HUES6 (cell line): ENCODE results near the gene ARHGAP8.

Experiments
- H3K27ac ChIP-seq: 2 replicates; pipeline ENCODE4 v1.7.0; 2013; ENCODE audit warnings: low read depth, mild to moderate bottlenecking, low read length, inconsistent platforms
- H3K27me3 ChIP-seq: 2 replicates; pipeline ENCODE4 v1.6.1; 2013; ENCODE audit warnings: low read length; ENCODE audit not compliant: control insufficient read depth, insufficient read depth
- H3K36me3 ChIP-seq: 2 replicates; pipeline ENCODE4 v1.6.1; 2013; ENCODE audit warnings: low read length; ENCODE audit not compliant: control insufficient read depth, insufficient read depth
- H3K4me1 ChIP-seq: 2 replicates; pipeline ENCODE4 v1.6.1; 2013; ENCODE audit warnings: low read length; ENCODE audit not compliant: control insufficient read depth, insufficient read depth
- H3K4me3 ChIP-seq: 2 replicates; pipeline ENCODE4 v1.5.1; 2013; ENCODE audit warnings: low read depth, low read length
- H3K9ac ChIP-seq: one replicate; pipeline ENCODE4 v1.6.1; 2013; ENCODE audit warnings: mild to moderate bottlenecking, low read length
- H3K9me3 ChIP-seq: 2 replicates; pipeline ENCODE4 v1.6.1; 2013; ENCODE audit warnings: low read depth, low read length; ENCODE audit not compliant: control insufficient read depth, insufficient read depth

ARHGAP8 gene

DNA sequence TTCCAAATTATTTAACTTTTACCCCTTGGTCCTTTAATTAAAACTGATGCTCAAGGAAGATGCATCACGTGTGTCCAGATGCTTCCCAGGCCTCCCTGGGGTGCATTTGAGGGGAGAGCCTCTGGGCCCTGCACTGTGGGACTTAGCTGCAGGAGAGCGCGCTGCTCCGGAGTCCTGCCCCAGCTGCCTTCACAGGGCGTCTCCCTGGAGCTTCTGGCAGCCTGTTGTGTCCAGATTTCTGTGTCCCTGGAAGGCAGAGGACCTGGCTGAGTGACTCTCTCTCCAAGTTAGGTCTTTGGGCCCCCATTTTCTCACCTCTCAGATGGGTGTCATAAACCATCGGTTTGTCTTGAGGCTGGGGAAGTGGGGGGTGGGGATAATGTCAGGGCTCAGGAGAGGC, 3.0 kb downstream of the ARHGAP8 start:
- H3K9ac ChIP-seq: no peak overlapping the region
- peaks cover 38% of the 10 kb centered on the region for H3K4me1 ChIP-seq
- no peaks in the 10 kb centered on the region for H3K36me3 ChIP-seq
- H3K4me3 ChIP-seq: peak overlapping the region; percentile 9
- H3K27ac ChIP-seq: no peak overlapping the region
- H3K27me3 ChIP-seq: peaks cover 15% of the 10 kb centered on the region; the same call in 1 of the 2 replicates
- no peaks in the 10 kb centered on the region for H3K9me3 ChIP-seq

DNA sequence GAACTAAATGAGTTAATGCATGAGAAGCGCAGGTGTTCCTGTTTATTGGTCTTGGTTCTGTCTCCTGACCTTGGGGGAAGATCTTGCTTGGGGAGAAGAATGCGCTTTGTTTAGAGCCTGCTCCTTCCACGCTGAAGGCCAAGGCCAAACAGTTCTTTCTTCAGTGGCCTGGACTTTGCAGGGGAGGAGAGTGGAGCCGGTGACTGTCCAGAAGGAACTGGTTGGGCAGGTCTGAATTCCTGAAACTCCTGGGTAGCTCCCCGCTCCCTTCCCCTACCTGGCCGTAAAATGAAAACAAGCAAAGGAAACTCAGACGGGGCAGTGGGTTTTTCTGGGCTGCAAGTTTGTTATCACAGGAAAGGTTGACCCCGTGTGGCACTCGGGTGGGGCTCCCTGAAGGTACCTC, 3.6 kb downstream of the ARHGAP8 start:
- Histone ChIP-seq H3K27me3 (peaks cover 15% of the 10 kb centered on the region; the same call in 1 of the 2 replicates), H3K4me1 (peaks cover 38% of the 10 kb centered on the region), H3K9ac (peak overlapping the region; percentile 1), H3K27ac (no peak overlapping the region), H3K36me3 (0 out of 2 replicates have a peak, but pooled peaks cover 1% of the 10 kb centered on the region), H3K4me3 (peak overlapping the region; percentile 9), H3K9me3 (no peaks in the 10 kb centered on the region)

DNA sequence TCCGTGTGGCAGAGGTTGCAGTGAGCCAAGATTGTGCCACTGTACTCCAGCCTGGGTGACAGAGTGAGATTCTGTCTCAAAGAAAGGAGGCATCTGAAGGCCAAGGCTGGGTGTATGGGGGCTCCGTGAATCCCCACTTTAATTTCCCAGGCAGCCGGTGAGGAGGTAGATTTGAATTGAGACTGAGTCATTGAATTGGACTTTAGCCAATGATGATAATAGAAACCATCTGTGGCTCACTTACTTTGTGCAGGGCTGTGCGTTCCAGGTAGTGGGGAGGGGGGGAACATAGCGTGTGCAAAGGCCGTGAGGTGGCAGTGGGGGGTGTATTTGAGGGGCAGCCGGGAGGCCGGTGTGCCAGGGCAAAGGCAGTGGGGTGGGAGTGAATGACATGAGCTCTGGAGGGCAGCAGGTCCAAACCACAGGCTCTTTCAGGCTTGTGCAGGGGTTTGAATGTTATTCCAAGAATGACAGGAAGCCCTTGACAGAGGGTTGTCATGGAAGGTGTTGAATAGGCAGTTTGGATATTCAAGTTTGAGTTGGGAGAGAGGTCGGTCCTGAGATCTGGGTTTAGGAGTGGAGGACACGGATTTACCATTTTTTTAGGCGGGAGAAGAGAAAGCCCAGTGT, 6.1 kb downstream of the ARHGAP8 start:
- Histone ChIP-seq H3K4me3 (no peak overlapping the region), H3K27ac (no peak overlapping the region), H3K9me3 (no peaks in the 10 kb centered on the region), H3K4me1 (peaks cover 36% of the 10 kb centered on the region), H3K36me3 (0 out of 2 replicates have a peak, but pooled peaks cover 6% of the 10 kb centered on the region), H3K9ac (no peak overlapping the region), H3K27me3 (peaks cover 6% of the 10 kb centered on the region; the same call in 1 of the 2 replicates)

DNA sequence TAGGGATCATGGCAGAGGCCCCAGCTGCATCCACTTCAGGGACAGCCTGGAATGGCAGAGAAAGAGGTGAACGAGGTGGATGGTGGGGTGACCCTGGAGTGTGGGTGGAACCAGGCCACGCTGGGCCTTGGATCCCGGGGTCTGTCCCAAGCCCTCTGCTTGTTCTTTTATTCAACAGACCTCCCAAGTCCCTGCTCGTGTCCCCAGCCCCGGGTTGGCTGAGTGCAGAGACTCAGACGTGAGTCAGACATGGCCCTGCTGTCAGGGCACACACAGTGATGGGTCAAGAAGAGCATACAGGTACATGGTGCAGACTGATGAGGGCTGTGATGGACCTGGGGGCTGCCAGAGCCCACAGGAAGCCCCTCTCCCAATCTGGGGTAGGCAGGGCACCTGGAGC, 6.6 kb downstream of the ARHGAP8 start:
- H3K27ac ChIP-seq: no peak overlapping the region
- H3K4me1 ChIP-seq: peaks cover 31% of the 10 kb centered on the region
- H3K9ac ChIP-seq: no peak overlapping the region
- H3K36me3 ChIP-seq: 0 out of 2 replicates have a peak, but pooled peaks cover 6% of the 10 kb centered on the region
- H3K27me3 ChIP-seq: peaks cover under 1% of the 10 kb centered on the region; the same call in 1 of the 2 replicates
- H3K9me3 ChIP-seq: no peaks in the 10 kb centered on the region
- H3K4me3 ChIP-seq: no peak overlapping the region

DNA sequence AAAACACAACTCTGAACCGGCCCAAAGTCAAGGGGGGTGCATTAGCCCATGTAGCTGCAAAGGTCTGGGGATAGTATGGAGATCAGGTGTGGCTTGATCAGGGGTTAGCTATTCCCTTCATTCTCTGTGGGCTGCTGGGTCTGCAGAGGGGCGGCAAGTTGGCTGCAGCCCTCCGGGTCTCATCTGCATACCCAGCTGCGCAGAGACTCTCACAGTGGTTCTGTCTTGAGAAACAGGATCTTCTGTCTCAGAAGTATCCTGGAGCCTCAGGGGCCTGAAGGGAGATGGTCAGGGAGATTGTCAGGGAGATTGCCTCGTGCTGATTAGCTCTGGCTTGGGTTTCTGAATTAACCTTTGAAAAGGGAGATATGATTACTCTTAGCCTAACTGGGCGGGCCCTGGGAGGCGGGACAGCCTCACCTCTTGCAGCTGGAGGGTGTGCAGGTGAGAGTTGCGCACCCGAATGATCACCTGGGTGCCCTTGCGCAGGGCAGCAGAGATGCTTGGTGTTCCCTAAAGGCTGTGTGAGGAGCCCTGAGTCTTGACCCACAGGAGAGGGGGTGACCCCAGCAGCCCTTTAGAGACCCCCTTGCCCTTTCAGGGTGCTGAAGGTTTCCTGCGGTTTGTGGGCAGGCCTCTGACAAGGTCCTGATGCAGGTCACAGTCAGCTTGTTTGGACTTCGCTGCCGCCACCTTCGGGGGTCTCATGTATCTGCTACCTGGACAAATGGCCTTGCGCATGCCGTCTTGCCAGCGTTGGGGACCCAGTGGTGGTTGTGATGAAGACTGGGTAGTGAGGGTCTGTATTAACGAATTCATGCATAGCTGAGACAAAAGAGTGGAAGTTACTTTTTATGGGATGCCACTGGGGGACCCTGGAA, 7.3 kb downstream of the ARHGAP8 start:
- H3K9ac ChIP-seq: no peak overlapping the region
- 0 out of 2 replicates have a peak, but pooled peaks cover 6% of the 10 kb centered on the region for H3K36me3 ChIP-seq
- H3K4me1 ChIP-seq: peaks cover 28% of the 10 kb centered on the region
- H3K9me3 ChIP-seq: no peaks in the 10 kb centered on the region
- H3K27me3 ChIP-seq: no peaks in the 10 kb centered on the region
- H3K27ac ChIP-seq: no peak overlapping the region
- H3K4me3 ChIP-seq: no peak overlapping the region

DNA sequence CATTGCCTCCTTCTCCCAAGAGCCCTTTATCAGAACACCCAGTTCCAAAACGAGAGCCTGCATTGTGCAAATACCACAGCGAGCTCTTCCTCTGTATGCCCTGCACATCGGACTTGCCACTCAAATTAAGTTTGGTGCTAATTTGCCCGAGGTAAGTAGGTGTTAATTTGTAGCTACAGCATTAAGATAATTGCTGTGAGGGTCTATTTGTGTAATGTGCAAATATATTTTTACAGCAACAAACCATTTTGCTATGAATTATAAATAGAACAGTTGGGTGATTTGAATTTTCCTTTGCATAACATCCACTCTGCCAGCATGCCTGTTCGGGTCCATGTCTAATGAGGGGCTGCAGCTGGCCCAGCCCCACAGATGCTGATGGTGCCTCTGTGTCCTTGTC, 8.1 kb downstream of the ARHGAP8 start:
- H3K4me1 ChIP-seq: peaks cover 23% of the 10 kb centered on the region
- 0 out of 2 replicates have a peak, but pooled peaks cover 6% of the 10 kb centered on the region for H3K36me3 ChIP-seq
- no peak overlapping the region for H3K27ac ChIP-seq
- no peaks in the 10 kb centered on the region for H3K9me3 ChIP-seq
- no peak overlapping the region for H3K4me3 ChIP-seq
- no peak overlapping the region for H3K9ac ChIP-seq
- H3K27me3 ChIP-seq: no peaks in the 10 kb centered on the region

DNA sequence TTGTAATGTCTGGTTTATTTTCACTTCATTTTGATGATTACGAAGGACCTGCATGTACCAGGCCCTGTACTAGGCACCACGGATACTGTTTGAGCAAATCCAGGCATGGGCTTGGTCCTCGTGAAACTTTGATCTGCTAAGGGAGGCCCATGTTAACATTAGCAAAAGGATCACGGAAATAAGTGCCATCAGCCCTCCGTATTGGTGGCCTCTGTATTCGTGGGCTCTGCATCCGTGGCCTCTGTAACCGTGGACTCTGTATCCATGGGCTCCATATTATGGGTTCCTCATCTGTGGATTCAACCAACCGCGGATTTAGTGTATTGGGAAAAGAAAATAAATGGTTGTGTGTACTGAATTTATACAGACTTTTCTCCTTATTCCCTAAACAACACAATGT, 8.7 kb downstream of the ARHGAP8 start:
- Histone ChIP-seq H3K27ac (no peak overlapping the region), H3K27me3 (no peaks in the 10 kb centered on the region), H3K36me3 (0 out of 2 replicates have a peak, but pooled peaks cover 6% of the 10 kb centered on the region), H3K9me3 (no peaks in the 10 kb centered on the region), H3K4me3 (no peak overlapping the region), H3K9ac (no peak overlapping the region), H3K4me1 (peaks cover 17% of the 10 kb centered on the region)

DNA sequence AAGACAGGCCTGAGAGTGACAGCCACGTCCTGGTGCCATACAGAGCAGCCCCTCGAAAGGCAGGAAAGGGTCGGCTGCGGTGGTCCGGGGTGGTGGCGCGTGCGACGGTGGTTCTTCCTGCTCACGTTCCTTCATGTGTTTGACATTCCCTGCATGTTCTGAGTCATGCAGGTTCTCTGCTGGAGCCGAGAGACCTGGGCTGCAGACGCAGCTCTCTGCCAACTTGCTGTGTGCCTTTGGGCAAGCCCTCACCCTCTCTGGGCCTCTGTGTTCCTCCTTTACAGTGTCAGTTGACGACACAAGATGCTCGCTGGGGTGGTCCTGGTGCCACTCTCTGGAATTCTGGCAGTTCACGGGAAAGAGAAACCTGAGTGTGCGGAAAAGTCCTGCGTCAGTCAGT, 12.0 kb downstream of the ARHGAP8 start:
- H3K4me1 ChIP-seq: peaks cover 8% of the 10 kb centered on the region
- no peaks in the 10 kb centered on the region for H3K9me3 ChIP-seq
- no peak overlapping the region for H3K27ac ChIP-seq
- no peak overlapping the region for H3K4me3 ChIP-seq
- no peak overlapping the region for H3K9ac ChIP-seq
- 0 out of 2 replicates have a peak, but pooled peaks cover 6% of the 10 kb centered on the region for H3K36me3 ChIP-seq
- H3K27me3 ChIP-seq: no peaks in the 10 kb centered on the region

DNA sequence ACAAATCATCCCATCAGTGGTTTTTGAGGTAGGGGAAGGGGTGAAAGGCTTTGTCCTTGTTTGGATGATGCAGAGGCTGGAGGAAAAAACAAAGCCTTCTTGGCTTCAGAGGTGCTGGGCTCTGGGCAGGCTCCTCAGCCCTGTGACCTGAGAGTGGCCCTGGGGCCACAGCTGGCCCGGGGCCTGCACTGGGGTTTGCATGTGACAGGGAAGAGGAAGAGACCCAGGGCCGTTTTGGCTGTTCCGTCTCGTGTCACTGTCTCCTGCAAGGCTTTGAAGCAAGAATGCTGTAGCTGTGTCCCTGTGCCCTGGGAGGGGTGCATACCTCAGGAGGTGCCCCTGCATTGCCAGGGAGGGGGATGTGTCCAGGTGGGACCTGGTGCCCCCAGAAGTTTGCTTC, 12.6 kb downstream of the ARHGAP8 start:
- H3K36me3 ChIP-seq: 0 out of 2 replicates have a peak, but pooled peaks cover 6% of the 10 kb centered on the region
- no peaks in the 10 kb centered on the region for H3K27me3 ChIP-seq
- no peaks in the 10 kb centered on the region for H3K9me3 ChIP-seq
- 0 out of 2 replicates have a peak overlapping the region, but pooled peaks have one; percentile 14 for H3K27ac ChIP-seq
- peaks cover 2% of the 10 kb centered on the region for H3K4me1 ChIP-seq
- no peak overlapping the region for H3K4me3 ChIP-seq
- H3K9ac ChIP-seq: no peak overlapping the region

DNA sequence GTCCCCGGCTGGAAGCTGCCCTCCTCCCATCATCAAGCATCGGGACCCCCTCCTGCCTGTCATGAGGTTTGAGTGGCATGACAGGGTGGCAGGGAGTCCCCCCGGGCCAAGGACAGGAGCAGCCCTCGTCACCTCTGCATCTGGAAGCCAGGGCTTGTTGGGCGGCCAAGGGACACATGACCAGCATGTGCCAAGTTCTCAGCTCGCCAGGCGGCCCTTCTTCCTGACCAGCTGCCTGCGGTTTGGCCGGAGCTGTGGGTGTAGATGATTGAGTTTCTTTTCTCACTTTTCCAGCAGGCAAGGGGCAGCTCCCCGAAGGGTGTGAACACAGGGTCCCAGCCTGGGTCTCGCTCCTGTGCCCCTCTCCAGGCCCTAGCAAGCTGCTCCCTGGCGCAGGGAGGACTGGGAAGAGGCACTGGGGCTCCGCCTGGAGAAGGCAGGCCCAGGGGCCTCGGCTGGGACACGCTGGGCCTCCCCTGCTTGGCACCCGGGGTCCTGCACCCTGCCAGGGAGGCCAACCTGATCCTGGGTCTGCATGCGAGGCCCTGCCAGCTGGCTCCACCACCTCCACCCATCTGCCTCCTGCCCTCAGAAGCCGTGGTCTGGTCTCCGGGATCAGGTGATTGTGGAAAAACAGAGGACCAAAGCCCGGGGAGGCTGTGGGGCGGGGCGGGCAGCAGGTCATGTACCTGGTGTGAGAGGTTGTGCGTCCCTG, 13.4 kb downstream of the ARHGAP8 start:
- Histone ChIP-seq H3K4me3 (no peak overlapping the region), H3K9ac (no peak overlapping the region), H3K27ac (no peak overlapping the region), H3K4me1 (peaks cover 2% of the 10 kb centered on the region), H3K36me3 (0 out of 2 replicates have a peak, but pooled peaks cover 6% of the 10 kb centered on the region), H3K27me3 (no peaks in the 10 kb centered on the region), H3K9me3 (no peaks in the 10 kb centered on the region)
